Measurements from ENCODE around the gene UNC93A.

Gene UNC93A

GRCh38 chr6:167293590-167294091 is 2.5 kb downstream of the UNC93A start:
- no peak for TF ChIP-seq CTCF (IDR thresholded peaks at IDR 0.05; ENCODE audit: borderline replicate concordance, insufficient read depth, low read depth, low read length)
- no peak overlapping the region for H3K4me3 ChIP-seq (ENCODE audit: low read depth, low read length)

GRCh38 chr6:167294241-167294640 is 3.1 kb downstream of the UNC93A start:
- no peak for TF ChIP-seq CTCF (IDR thresholded peaks at IDR 0.05; ENCODE audit: borderline replicate concordance, insufficient read depth, low read depth, low read length)
- H3K4me3 ChIP-seq (ENCODE audit: low read depth, low read length), result no peak overlapping the region

- no peak for TF ChIP-seq CTCF (IDR thresholded peaks at IDR 0.05; ENCODE audit: borderline replicate concordance, insufficient read depth, low read depth, low read length)
- H3K4me3 ChIP-seq (ENCODE audit: low read depth, low read length), result no peak overlapping the region
Observed at GRCh38 chr6:167294651-167295494, 3.8 kb downstream of the UNC93A start.

GRCh38 chr6:167295495-167296292 is 4.6 kb downstream of the UNC93A start:
- H3K4me3 ChIP-seq (ENCODE audit: low read depth, low read length), result no peak overlapping the region
- TF ChIP-seq CTCF (IDR thresholded peaks at IDR 0.05; ENCODE audit: borderline replicate concordance, insufficient read depth, low read depth, low read length), result no peak

- no peak overlapping the region for H3K4me3 ChIP-seq (ENCODE audit: low read depth, low read length)
- TF ChIP-seq CTCF (IDR thresholded peaks at IDR 0.05; ENCODE audit: borderline replicate concordance, insufficient read depth, low read depth, low read length), result no peak
Observed at GRCh38 chr6:167296293-167296690, 5.2 kb downstream of the UNC93A start.

- no peak for TF ChIP-seq CTCF (IDR thresholded peaks at IDR 0.05; ENCODE audit: borderline replicate concordance, insufficient read depth, low read depth, low read length)
- H3K4me3 ChIP-seq (ENCODE audit: low read depth, low read length), result no peak overlapping the region
Observed at GRCh38 chr6:167296902-167297301, 5.8 kb downstream of the UNC93A start.
